NK-92 treated with Interleukin-12 subunit alpha and Interleukin-12 subunit beta, amount 100 ng/mL, for 24 hours (cell line): Measurements from ENCODE around the gene EIF2B4.

ENCODE experiments used
- DNase-seq: peaks from one replicate; lab custom pipeline; 2025; lab: John Stamatoyannopoulos, UW

The EIF2B4 gene

GRCh38 chr2:27370026-27370815 is at the start of gene EIF2B4, which contains the start of gene SNX17:
TSS of gene EIF2B4 (minus strand) at chr2:27370338. CDS start at chr2:27370314, 24 bp downstream.
TSS of gene SNX17 (plus strand) at chr2:27370616. CDS start at chr2:27370744, 128 bp downstream.
- DNase-seq, result peak; percentile 96

- DNase-seq, result no peak
Observed at GRCh38 chr2:27416151-27416550, 46.0 kb upstream of the EIF2B4 start.

DNA sequence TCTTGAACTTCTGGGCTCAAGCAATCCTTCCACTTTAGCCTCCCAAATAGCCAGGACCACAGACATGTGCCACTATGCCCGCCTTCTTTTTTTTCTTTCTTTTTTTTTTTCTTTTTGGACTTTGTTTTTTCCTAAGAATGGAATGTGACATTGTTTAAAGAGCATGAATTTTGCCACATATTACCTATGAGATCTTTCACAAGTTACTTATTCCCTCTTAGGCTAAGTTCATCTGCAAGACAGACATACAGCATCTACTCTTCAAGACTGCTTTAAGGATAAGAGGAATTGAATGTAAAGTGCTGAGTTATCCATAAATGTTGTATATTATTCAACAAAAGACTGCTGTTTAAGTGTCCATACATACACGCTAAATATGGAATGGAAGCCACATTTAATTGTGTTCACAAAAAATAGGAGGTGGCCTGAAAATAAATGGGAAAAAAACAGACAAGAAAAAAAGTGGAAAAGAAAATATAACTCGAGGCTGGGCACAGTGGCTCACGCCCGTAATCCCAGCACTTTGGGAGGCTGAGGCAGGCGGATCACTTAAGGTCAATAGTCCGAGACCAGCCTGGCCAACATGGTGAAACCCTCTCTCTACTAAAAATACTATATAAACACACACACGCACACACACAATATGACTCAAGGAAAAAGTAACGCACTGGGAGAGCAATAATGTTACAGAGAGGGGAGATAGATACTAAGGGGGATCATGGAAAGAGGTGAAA is 42.4 kb upstream of the EIF2B4 start:
- DNase-seq, result no peak

DNA sequence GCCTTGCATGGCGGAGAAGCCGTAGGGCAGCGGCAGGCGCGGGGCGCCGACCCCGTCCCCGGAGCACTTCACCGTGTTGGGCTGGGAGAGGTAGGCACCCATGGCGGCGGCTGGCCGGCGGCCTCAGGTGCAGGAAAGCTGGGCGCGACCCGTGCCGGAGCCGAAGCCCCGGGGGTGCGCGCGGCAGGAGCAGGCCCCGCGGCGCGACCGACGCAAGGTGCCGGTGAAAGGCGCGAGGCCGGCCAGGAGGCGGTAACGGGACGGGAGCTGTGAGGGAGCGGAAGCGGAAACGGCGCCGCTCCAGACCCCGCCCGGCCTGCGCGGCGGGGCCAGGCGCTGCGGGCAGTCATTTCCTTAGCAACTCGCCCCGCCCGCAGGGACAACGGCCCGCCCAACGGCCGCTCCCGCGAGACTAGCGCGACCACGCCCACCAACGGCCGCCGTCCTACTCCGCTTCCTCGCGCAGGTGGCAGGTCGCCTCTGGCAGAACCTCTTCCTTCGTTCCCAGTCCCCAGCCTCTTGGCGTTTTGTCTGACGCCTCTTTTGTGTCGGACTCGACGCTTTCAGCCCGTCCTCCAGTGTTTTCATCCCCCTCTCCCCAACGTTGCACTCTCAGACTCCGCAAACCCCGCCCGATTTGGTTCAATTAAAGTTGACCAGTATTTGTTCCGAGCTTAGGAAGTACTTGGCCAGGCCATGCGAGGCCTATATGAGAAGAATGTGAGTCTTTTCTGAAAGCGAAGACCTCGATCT is 39.4 kb upstream of the EIF2B4 start, which contains the start of gene PPM1G:
Gene PPM1G, minus strand, starts transcription at position 271 of the 753 bp plus-strand sequence. Its CDS starts 169 bp downstream, at position 102.
- DNase-seq, result peak; percentile 89

DNA sequence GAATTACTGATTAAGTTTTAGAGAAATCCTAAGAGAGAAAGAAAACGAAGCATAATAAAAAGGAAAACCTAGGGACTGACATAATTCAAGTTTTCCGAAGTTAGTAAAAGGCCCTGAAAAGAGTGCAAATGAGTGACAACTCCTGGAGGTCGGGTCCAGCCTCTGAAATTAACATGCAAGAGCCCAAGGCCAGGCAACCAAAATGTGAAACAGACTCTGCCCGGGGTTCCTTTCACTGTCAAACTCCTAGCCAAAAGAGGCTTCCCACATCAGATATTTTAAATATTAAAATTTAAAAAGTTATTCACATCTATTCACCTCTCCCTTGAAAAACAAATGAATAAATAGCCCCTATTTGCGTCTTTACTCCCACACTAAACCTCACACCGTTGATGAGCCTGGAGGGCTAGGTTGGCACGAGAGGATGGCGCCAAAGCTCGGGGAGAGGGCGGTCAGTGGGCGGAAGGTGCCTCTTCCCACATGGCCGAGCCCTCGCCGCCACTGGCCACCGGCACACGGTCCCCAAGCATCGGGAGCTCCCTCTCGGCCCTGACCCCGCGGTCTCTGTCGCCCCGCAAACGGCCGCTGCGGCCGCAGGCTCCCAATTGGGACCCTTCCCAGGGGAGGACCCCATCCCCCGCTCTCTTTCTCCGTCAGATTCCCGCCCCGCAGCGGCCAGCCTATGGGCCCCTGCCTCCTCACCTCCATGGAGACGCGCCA is 38.6 kb upstream of the EIF2B4 start:
- DNase-seq, result no peak

DNA sequence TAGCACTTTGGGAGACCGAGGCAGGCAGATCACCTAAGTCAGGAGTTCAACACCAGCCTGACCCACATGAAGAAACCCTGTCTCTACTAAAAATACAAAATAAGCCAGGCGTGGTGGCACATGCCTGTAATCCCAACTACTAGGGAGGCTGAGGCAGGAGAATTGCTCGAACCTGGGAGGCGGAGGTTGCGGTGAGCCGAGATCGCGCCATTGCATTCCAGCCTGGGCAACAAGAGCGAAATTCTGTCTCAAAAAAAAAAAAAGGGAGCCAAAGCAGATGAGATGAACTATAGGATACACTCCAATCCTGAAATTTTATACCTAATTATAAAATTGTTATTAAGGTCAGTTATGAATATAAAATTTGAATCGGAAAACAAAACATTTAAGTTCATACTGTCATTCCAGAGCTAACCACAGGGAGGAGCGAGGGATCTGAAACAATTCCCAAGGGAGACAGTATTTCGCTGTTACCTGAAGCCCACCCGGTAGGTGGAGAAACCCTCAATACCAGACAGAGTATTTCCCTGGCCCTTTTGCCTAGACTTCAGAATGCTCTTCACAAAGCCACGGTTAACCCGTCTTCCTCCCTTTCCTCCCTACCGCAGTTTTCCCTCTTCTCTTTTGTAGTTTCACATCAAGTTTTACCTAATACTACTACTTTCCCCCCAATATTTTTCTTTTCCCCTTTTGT is 37.8 kb upstream of the EIF2B4 start:
- no peak for DNase-seq

GRCh38 chr2:27400348-27401135 is 30.4 kb upstream of the EIF2B4 start:
- no peak for DNase-seq

DNA sequence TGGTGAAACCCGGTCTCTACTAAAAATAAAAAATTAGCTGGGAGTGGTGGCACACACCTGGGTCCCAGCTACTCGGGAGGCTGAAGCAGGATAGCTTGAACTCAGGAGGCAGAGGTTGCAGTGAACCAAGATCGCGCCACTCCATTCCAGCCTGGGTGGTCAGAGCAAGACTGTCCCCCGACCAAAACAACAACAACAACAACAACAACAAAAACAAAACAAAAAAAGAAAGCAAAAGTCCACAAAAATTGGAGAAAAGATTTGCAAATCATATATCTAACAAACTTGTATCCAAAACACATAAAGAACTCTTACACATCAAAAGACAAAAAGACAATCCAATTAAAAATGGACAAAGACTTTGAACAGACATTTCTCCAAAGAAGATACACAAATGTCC is 28.8 kb upstream of the EIF2B4 start:
- DNase-seq, result no peak

DNA sequence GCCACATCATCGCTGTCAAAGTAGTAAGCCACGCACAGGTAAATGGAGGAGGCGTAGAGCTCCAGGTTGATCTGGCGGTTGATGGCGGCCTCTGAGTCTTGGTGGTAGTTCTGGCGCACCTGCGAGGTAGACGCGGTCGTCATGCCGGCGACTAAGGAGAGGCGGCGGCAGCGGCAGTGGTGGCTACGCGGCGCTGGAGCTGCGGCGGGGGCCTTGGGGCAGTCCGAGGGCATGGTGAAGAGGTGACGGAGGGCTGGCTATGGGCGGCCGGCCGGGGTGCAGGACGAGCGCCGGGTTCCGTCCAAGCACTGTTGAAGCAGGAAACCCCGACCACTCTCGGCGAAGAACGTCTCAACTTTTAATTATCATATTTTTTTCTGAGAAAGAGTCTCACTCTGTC is 23.1 kb upstream of the EIF2B4 start:
- no peak for DNase-seq

DNA sequence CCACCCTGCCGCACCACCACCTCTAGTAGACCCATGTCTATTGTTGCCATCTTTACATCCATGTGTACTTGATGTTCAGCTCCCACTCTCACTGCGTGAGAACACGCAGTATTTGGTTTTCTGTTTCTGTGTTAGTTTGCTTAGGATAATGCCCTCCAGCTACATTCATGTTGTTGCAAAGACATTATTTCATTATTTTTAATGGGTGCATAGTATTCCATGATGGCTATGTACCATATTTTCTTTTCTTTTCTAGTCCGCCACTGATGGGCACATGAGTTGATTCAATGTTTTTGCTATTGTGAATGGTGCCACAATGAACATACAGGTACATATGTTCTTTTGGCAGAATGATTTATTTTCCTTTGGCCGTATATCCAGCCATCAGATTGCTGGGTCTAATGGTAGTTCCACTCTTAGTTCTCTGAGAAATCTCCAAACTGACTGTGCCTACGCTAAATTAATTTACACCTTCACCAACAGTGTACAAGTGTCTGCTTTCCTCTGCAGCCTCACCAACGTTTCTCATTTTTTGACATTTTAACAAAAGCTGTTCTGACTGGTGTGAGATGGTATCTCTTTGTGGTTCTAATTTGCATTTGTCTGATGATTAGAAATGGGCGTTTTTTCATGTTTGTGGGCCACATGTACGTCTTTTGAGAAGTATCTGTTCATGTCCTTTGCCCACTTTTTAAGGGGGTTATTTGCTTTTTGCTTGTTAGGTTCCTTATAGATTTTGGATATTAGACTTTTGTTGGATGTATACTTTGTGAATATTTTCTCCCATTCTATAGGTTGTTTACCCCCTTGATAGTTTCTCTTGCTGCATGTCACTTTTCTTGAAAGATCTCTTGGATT is 20.9 kb upstream of the EIF2B4 start:
- DNase-seq, result no peak

DNA sequence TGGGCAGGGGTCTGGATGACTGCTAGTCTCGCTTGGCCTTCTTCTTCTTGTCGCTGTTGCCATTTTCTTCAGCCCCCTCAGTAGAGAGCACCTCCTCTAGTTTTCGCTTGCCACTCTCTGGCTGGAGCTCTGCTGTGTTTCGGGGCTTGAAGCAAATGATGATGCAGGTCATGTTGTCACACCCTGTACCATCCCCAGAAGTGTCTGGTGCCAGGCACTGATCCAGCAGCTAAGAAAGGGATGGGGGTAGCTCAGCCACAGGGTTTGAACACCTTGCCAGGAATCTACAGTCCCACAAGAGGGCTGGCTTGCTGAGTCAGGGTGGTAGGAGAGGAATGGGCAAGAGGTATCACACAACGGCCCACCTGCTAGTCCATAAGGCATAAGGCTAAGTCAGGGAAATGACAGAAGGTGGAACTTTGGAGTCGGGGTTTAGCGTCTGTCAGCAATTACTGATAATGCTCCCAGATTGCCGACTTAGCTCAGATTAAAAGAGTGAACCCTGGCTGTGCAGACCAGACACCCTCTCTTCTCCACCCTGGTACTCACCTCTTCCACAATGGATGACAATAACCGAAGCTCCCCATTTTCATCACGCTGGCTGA is 11.5 kb upstream of the EIF2B4 start:
- no peak for DNase-seq

DNA sequence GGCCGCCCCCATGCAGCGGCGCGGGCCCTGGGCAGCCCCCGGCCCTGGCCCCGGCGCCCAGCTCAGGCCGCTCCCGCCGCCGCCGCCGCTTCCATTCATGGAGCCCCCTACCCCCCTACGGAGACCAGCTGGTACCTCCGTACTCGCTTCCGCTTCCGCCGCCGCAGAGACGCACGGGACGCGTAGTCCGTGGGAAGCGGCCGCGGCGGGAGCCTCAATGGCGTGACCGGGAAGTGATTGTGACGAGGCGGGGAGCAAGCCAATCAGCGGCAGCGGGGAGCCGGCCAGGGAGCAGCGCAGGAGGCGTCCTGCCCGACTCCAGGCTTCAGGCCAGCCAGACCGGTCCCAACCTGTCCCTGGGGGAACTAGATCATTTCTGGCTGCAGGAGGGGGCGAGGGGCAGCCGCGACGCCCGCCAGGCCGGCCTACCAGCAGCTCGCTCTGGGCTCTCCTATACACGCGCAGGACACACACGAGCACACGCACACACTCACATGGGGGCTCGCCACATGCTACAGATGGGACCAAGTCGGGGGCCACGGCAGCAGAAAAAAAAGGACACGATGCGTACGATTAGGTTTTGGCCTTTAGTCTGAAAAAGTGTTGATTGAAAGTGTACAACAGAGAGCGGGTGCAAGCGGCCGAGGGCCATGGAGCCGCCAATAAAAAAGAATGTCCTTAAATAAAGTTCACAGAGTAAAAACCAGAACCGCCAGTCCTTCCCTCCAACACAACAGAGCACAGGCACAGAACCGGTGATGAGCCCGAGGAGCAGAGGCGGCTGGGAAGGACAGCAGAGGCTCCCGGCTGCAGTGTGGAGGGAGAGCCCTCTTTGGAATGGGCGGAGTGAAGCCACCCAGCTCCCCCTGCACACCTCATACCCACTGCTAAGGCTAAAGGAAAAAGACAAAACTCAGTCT is 10.7 kb upstream of the EIF2B4 start, which contains the start of gene ZNF513:
Gene ZNF513, minus strand, starts transcription at position 109 of the 920 bp plus-strand sequence. CDS start 208 bp downstream, outside the sequence.
- peak; percentile 26 for DNase-seq

DNA sequence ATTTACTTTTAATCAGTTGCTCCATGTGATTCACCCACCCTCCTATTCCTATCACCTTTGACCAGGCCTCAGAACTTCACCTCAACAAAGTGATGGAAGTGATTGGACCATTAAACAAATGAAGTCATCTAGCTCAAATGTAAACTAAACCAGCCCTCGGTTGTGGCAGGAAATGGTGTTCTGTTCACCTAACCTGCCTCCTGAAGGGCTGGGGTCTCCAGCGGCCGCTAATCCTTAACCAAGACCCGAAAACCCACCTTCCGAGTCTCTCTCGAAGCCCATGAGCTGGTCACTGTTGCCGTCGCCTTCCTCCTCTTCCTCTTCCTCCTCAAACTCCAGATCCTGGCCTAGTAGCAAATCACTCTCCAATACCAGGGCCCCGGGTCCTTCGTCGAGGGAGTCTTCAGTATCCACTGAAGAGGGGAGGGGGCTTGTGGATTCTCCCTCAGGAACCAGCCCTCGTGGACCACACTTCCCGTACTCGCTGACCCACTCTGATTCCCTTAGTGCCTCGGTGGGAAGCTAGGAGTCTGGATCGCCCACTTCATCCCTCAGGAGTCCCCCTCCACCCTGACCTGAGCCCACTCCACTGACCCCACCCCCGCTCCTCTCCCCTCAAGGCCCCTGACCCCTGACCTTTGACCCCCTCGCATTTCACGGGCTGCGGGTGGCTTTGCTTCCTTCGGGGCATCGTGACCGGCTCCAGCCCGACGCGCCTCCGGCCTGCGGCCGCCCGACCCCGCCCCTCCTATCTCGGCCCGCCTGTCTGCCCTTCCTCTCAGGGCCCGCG is 9.9 kb upstream of the EIF2B4 start:
- DNase-seq, result peak; percentile 27

DNA sequence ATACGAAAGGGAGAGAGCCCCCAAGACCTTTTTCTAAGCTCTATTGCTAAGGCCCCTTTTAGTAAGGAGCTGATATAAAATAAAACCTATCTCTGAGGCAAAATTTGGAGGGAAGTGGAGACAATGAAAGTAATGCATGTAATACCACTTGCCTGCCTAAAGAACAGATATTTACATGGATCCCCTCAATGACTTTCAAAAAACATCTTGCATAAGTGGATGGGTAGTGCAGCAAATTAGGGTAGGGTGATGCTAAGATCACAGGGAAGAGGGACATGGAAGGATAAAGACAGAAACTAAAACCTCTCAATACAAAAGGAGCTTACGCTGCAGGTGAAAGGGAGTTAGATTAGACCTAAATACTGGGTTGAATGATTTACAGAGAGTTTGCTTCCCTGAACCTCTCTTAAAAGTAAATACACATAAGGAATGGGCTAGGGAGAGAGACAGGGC is 9.3 kb upstream of the EIF2B4 start:
- DNase-seq, result no peak

- DNase-seq, result no peak
Observed at GRCh38 chr2:27378809-27379290, 8.7 kb upstream of the EIF2B4 start.

- no peak for DNase-seq
Observed at GRCh38 chr2:27378096-27378808, 8.1 kb upstream of the EIF2B4 start.
